Measurements from ENCODE around the gene SRR.

SRR gene

DNA sequence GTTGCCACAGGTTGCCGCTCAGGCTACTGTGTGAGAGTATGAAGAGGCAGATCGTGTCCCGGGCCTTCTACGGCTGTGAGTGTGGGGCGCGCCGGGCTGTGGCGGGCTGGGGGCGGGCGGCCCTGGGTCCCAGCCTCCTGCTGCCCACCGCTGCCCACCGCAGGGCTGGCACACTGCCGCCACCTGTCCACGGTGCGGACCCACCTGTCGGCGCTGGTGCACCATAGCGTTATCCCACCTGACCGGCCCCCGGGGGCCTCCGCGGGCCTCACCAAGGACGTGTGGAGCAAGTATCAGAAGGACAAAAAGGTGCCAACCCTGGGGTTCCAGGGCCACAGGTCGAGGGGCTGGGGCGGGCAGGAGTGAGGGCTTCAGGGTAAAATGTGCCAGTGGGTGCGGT is 68.4 kb downstream of the SRR start:
- DNase-seq (ENCODE audit: low spot score), result no peak

DNA sequence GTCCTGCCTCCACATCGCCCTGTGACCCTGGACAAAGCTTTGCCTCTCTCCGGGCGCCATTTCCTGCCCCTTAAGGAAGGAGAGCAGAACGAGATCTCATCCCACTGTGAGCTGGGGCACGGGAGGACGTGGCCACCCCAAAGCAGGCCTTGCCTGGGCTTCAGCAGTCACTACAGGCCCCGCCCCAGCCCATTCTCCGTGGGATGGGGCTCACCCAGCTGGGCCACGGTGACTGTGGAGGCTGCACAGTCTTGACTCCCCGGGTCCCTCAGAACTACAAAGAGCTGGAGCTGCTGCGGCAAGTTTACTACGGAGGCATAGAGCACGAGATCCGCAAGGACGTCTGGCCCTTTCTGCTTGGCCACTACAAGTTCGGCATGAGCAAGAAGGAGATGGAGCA is 68.9 kb downstream of the SRR start:
- DNase-seq (ENCODE audit: low spot score), result no peak

- no peak for DNase-seq (ENCODE audit: low spot score)
These were observed 69.4 kb downstream of the SRR start for GRCh38 chr17:2373179-2373578.
